Transverse colon (tissue), 3 donors: ENCODE measurements around the gene PSMG3.

ENCODE experiments used
- CTCF ChIP-seq, 5 experiments: fragments of 200-600 bp in 3 of 5; fragments of 450-650 bp in 2 of 5; sonication (generic) in 3 of 5; IDR thresholded peaks; 1 replicate in 2 of 5; 2 replicates in 3 of 5; pipeline ENCODE4 v1.5.1; 2016 to 2017; ENCODE audit warnings: antibody characterized with exemption in 5 of 5, inconsistent platforms in 3 of 5, mild to moderate bottlenecking in 2 of 5, moderate library complexity in 1 of 5
- POLR2A ChIP-seq: fragments of 450-650 bp; IDR thresholded peaks from one replicate; pipeline ENCODE4 v1.6.1; 2016; ENCODE audit warnings: antibody characterized with exemption, mild to moderate bottlenecking, moderate library complexity

GRCh38 chr7:1529383-1530116 is 40.3 kb downstream of the PSMG3 start:
- TF ChIP-seq POLR2A (no peak), CTCF (IDR thresholded peaks at IDR 0.05) (no peak)
